HEK293T (cell line): ENCODE results near the gene SEMA5A.

Experiments
- BHLHE40 ChIP-seq: fragments of 450-650 bp; IDR thresholded peaks from 2 replicates; pipeline ENCODE4 v1.6.1; 2016; ENCODE audit warnings: mild to moderate bottlenecking, moderate library complexity, borderline replicate concordance
- FOXK2 ChIP-seq: fragments of 450-650 bp; IDR thresholded peaks from 2 replicates; pipeline ENCODE4 v1.6.1; 2016; ENCODE audit warnings: mild to moderate bottlenecking
- FOXM1 ChIP-seq: fragments of 450-650 bp; IDR thresholded peaks from 2 replicates; pipeline ENCODE4 v1.6.1; 2017; ENCODE audit warnings: mild to moderate bottlenecking, borderline replicate concordance
- SUZ12 ChIP-seq: fragments of 450-650 bp; IDR thresholded peaks from 2 replicates; pipeline ENCODE4 v1.6.1; 2016; ENCODE audit warnings: mild to moderate bottlenecking
- TARDBP ChIP-seq: fragments of 450-650 bp; IDR thresholded peaks from 2 replicates; pipeline ENCODE4 v1.6.1; 2016

GRCh38 chr5:9365512-9365911 lies 180.4 kb downstream of the SEMA5A start:
- no peak for TF ChIP-seq FOXK2
- TF ChIP-seq TARDBP, result no peak
- TF ChIP-seq BHLHE40, result no peak
- no peak for TF ChIP-seq SUZ12
- no peak for TF ChIP-seq FOXM1
